Activated naive CD4-positive, alpha-beta T cell treated with anti-CD3 and anti-CD28 coated beads, Interleukin-2, amount 50 U/mL, for 24 hours (primary cell): Measurements from ENCODE around the gene NKPD1.

ENCODE experiments used
- H3K27ac Mint-ChIP-seq: one replicate; pipeline ENCODE4 v1.8.0; 2021; ENCODE audit warnings: mild to moderate bottlenecking, mixed read lengths
- H3K27me3 Mint-ChIP-seq: one replicate; pipeline ENCODE4 v1.8.0; 2021; ENCODE audit warnings: mixed read lengths
- H3K36me3 Mint-ChIP-seq: one replicate; pipeline ENCODE4 v1.8.0; 2021; ENCODE audit warnings: mixed read lengths
- H3K4me1 Mint-ChIP-seq: one replicate; pipeline ENCODE4 v1.8.0; 2021; ENCODE audit warnings: mixed read lengths
- H3K4me3 Mint-ChIP-seq: one replicate; pipeline ENCODE4 v1.8.0; 2021; ENCODE audit warnings: mild to moderate bottlenecking, mixed read lengths
- H3K9me3 Mint-ChIP-seq: one replicate; pipeline ENCODE4 v1.8.0; 2021; ENCODE audit warnings: mixed read lengths

The NKPD1 gene

DNA sequence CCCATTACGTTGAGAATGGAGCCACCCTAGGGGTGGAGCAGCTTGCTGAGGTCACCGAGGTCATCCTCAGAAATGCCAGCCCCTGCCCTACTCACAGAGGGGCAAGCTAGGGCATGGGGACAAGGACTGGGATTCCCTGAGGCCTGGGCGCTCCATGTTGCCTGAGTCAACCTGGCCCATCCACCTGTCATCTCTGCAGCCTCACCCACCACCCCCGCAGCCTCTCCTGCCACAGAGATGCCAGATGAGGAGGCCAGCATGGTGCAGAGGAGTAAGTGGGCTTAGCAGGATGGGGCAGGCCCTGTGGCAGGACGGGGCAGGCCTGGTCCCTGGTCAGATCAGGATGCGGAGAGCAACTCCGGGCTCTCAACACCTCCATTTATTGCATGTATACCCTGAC is 9.5 kb downstream of the NKPD1 start:
- Mint-ChIP-seq H3K27me3 (peaks cover 7% of the 10 kb centered on the region), H3K4me1 (peaks cover 27% of the 10 kb centered on the region), H3K4me3 (no peak overlapping the region), H3K27ac (no peak overlapping the region), H3K9me3 (no peaks in the 10 kb centered on the region), H3K36me3 (peaks cover 2% of the 10 kb centered on the region)

DNA sequence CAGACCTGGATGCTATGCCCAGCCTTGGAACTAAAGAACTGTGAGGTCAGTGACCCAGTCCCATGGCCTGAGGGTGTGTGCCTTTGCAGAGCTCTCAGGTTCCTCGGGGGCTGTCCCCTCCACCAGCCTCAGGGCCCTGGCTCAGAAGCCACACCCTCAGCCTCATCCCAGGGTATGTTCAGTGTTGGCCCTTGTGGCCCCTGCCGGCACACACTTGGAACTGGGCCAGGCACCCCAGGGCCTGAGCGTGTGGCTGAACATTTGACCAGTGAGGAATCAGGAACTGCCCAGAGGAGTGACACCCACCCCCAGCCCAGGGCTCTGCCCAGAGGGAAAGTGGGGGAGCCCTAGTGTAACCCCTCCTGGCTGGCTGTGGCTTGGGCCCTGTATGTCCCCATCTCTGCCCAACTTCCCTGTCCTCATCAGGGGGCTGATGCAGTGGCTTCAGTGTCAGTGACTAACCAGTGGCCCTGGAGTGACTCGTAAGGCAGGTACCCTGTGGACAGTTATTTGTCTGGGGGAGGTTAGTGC is 10.0 kb downstream of the NKPD1 start:
- H3K27me3 Mint-ChIP-seq, result peaks cover 7% of the 10 kb centered on the region
- peaks cover 2% of the 10 kb centered on the region for H3K36me3 Mint-ChIP-seq
- no peak overlapping the region for H3K4me3 Mint-ChIP-seq
- H3K4me1 Mint-ChIP-seq, result peaks cover 27% of the 10 kb centered on the region
- no peak overlapping the region for H3K27ac Mint-ChIP-seq
- H3K9me3 Mint-ChIP-seq, result no peaks in the 10 kb centered on the region

DNA sequence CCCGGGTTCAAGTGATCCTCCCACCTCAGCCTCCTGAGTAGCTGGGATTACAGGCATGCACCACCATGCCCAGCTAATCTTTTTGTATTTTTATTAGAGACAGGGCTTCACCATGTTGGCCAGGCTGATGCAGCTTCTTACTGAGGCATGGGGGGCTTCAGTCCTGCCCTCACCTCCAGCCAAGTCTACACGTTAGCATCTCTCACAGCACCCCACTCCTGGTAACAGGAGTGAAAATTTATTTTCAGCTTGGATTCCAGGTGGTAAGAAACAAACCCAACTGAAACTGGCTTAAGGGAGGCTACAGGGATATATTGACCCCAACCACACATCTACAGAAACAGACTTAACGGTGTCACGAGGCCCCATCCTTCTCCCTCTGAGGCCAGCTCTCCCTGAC is 10.6 kb downstream of the NKPD1 start:
- H3K36me3 Mint-ChIP-seq, result peaks cover 2% of the 10 kb centered on the region
- no peak overlapping the region for H3K4me3 Mint-ChIP-seq
- no peak overlapping the region for H3K27ac Mint-ChIP-seq
- peaks cover 27% of the 10 kb centered on the region for H3K4me1 Mint-ChIP-seq
- H3K27me3 Mint-ChIP-seq, result peaks cover 5% of the 10 kb centered on the region
- H3K9me3 Mint-ChIP-seq, result no peaks in the 10 kb centered on the region

DNA sequence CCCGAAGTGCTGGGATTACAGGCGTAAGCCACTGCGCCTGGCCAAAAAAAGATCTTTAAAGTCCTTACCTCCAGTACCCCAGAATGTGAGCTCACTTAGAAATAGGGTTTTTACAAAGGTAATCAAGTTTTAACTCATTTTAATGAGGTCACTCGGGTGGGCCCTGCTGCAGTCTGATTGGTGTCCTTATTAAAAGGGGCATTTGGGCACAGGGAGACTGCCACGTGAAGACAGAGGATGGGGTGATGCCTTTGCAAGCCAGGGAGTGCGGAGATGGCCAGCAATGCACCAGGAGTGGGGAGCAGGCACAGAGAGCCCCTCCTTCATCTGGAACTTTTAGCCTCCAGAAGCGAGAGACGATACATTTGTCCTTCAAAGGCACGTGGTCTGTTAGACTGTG is 11.7 kb downstream of the NKPD1 start:
- no peaks in the 10 kb centered on the region for H3K9me3 Mint-ChIP-seq
- H3K4me3 Mint-ChIP-seq, result no peak overlapping the region
- peaks cover 5% of the 10 kb centered on the region for H3K27me3 Mint-ChIP-seq
- peaks cover 2% of the 10 kb centered on the region for H3K36me3 Mint-ChIP-seq
- no peak overlapping the region for H3K27ac Mint-ChIP-seq
- H3K4me1 Mint-ChIP-seq, result peaks cover 24% of the 10 kb centered on the region

DNA sequence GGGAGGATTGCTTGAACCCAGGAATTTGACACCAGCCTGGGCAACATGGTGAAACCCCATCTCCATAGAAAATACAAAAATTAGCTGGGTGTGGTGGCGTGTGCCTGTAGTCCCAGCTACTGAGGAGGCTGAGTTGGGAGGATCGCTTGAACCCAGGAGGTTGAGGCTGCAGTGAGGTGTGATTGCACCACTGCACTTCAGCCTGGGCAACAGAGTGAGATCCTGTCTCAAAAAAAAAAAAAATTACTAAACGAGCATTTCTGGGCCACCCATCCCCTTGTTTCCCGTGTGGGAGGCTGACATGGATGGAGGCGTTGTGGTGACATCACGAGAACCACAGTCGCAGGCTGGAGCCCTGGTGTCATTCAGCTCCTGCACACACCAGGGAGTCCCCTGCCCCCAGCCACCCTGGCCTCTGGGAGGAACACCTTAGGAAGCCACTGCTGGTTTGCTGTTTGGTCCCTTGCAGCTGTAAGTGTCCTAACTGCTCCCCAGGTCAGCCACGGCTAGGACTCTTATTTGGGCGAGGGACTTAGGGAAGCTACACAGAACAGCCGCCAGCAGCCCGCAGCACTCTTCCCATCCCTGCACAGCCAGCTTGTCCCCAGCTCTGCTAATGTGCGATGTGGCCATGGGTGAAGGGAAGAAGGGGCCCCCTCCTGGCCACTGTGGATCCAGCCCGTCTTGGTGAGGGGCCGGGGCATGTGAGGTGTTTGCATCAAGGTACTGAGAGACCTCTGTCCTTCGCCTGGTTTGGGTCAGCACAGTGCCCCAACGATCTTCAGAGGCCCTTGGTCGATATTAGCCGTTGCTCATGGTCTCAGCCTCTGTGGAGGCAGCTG is 12.7 kb downstream of the NKPD1 start:
- no peak overlapping the region for H3K4me3 Mint-ChIP-seq
- no peaks in the 10 kb centered on the region for H3K9me3 Mint-ChIP-seq
- peaks cover 2% of the 10 kb centered on the region for H3K36me3 Mint-ChIP-seq
- no peak overlapping the region for H3K27ac Mint-ChIP-seq
- peaks cover 20% of the 10 kb centered on the region for H3K4me1 Mint-ChIP-seq
- H3K27me3 Mint-ChIP-seq, result peaks cover 3% of the 10 kb centered on the region

DNA sequence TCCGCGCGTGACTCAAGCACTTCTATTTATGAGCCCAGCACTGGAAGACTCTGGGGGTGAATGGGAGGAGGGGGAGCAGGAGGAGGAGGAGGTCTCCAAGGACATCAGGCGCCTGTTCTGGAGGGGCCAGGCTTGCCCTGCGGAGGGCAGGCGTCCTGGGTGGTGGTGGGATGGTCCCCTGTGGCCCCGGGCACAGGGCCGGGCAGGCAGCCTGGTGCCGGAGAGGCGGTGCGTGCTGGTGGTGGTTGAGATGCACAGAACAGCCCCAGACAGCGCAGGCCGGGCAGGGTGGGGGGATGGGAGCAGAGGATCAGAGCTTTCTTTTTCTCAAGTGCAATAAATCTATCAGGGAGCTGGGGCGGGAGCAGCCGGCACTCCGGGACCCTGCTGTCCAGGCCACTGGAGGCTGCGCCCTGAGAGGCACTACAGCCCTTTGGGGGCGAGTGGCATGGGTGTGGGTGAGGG is 14.0 kb downstream of the NKPD1 start:
- Mint-ChIP-seq H3K4me3 (no peak overlapping the region), H3K36me3 (peaks cover 1% of the 10 kb centered on the region), H3K4me1 (peaks cover 15% of the 10 kb centered on the region), H3K27me3 (no peaks in the 10 kb centered on the region), H3K9me3 (no peaks in the 10 kb centered on the region), H3K27ac (no peak overlapping the region)

DNA sequence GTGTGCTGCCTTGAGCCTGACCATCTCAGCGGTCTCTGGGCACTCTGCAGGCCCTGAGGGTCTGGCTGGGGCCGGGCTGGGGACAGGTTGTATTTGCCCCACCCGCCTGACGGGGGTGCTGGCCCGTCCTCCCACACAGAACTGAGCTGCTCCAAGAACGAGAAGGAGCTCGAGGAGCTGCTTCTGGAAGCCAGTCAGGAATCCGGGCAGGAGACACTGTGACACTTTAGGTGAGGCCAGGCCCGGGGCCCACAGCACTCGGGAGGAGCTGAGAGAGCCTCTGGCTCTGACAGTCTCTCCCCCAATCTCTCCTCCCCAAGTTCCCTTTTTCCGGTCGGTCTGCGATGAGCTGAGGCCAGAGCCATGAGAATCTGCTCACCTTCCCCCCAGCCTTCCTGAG is 14.5 kb downstream of the NKPD1 start:
- Mint-ChIP-seq H3K4me1 (peaks cover 10% of the 10 kb centered on the region), H3K27me3 (no peaks in the 10 kb centered on the region), H3K9me3 (no peaks in the 10 kb centered on the region), H3K36me3 (peaks cover 1% of the 10 kb centered on the region), H3K27ac (no peak overlapping the region), H3K4me3 (no peak overlapping the region)

DNA sequence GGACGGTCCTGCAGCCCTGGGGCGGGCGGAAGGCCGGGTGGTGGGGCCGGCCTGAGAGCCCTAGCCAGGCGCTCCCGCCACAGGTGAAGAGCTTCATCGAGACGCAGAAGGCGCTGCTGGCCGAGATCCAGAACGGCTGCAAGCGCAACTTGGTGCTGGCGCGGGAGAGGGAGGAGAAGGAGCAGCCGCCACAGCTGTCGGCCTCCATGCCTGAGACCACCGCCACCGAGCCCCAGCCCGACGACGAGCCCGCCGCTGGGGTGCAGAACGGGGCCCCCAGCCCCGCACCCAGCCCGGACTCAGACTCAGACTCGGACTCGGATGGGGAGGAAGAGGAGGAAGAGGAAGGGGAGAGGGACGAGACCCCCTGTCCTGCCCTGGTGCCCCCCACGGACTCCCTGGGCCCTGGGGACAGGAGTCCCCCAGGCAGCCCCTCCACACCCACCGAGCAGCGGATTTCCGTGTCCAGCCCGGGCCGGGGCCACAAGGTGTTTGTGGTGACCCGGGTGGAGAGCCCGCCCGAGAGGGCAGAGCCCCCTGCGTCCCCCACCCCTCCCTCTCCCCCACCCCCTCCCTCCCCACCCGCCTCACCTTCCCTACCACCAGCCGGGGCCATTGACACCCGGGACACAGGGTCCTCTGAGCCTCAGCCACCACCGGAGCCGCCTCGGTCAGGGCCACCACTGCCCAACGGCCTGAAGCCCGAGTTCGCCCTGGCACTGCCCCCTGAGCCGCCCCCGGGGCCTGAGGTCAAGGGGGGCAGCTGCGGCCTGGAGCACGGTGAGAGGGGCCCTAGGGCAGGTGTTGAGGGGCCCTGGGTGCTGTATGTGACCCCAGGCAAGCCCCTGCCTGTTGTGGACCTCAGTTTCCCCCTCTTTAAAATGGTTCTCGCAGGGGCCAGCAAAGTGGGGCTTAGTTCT is 15.3 kb downstream of the NKPD1 start:
- Mint-ChIP-seq H3K4me1 (peaks cover 7% of the 10 kb centered on the region), H3K27ac (no peak overlapping the region), H3K9me3 (no peaks in the 10 kb centered on the region), H3K27me3 (no peaks in the 10 kb centered on the region), H3K4me3 (no peak overlapping the region), H3K36me3 (peaks cover 1% of the 10 kb centered on the region)

DNA sequence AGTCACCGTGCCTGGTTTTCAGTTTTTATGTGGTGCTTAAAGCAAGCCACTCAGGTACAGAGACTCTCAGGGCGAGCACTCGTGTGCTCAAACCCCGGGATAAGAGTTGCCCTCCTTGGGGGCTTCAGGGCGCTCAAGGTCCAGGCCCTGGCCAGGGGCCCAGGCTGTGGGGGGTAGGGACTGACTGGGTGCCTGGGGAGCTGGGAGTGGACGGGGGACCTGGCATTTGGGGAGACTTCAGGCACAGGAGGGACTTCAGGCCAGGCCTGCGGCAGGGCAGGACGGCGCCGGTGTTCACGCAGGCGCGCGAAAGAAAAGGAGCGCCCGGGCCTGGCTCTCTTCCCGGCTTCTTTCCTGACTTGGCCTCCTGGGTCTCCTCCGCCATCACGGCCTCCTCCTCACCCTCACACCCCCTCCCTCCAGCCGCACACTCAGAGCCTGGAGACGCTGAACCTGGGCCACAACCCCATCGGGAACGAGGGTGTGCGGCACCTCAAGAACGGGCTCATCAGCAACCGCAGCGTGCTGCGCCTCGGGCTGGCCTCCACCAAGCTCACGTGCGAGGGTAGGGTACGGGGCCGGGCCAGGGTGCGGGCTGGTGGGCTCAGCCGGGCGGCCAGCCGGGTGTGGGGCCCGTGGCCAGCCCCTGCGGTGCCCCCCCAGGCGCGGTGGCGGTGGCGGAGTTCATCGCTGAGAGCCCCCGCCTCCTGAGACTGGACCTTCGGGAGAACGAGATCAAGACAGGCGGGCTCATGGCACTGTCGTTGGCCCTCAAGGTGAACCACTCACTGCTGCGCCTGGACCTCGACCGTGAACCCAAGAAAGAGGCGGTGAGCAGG is 16.1 kb downstream of the NKPD1 start:
- Mint-ChIP-seq H3K27me3 (no peaks in the 10 kb centered on the region), H3K9me3 (no peaks in the 10 kb centered on the region), H3K4me1 (peaks cover 6% of the 10 kb centered on the region), H3K36me3 (peaks cover 1% of the 10 kb centered on the region), H3K4me3 (no peak overlapping the region), H3K27ac (no peak overlapping the region)

DNA sequence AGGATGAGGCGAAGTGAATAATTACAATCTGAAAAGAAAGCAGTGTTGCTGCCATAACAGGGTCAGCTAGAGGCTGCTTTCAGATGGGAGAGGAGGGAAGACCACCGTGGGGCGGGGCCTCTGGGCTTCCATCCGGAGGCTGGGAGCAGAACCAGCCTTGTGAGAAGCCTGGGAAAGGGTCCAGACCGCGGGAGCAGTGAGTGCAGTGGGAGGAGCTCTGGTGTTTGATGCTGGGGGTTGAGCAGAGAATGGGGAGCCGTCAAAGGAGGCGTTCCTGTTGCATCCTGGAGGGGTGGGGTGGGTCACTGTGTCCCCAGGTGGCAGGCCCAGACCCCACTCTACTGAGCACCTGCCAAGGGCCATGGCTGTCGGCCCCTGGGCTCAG is 18.1 kb downstream of the NKPD1 start:
- Mint-ChIP-seq H3K27ac (no peak overlapping the region), H3K36me3 (peaks cover 1% of the 10 kb centered on the region), H3K9me3 (no peaks in the 10 kb centered on the region), H3K4me1 (no peaks in the 10 kb centered on the region), H3K4me3 (no peak overlapping the region), H3K27me3 (no peaks in the 10 kb centered on the region)

DNA sequence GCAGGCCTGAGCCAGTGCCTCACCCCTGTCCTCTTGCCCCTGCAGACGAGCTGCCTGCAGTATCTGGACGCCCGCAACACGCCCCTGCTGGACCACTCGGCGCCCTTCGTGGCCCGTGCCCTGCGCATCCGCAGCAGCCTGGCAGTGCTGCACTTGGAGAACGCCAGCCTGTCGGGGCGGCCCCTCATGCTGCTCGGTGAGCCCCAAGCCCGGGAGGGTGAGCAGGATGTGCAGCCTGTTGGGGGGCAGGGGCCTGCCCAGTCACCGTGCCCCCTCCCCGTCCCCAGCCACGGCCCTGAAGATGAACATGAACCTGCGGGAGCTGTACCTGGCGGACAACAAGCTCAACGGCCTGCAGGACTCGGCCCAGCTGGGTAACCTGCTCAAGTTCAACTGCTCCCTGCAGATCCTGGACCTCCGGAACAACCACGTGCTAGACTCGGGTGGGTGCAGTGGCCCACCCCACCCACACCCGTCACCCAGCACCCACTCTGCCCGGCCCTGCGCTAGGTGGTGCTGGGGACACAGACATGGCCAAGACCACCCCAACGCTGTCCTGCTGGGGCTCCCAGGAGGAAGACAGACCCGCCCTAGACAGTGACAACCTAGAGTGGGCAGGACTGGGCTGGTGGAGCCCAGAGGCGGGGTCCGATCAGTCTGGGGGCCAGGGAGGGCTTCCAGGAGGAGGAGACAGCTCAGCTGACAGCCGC is 18.6 kb downstream of the NKPD1 start:
- peaks cover 1% of the 10 kb centered on the region for H3K36me3 Mint-ChIP-seq
- H3K9me3 Mint-ChIP-seq, result no peaks in the 10 kb centered on the region
- no peak overlapping the region for H3K27ac Mint-ChIP-seq
- H3K4me1 Mint-ChIP-seq, result peaks cover under 1% of the 10 kb centered on the region
- no peaks in the 10 kb centered on the region for H3K27me3 Mint-ChIP-seq
- H3K4me3 Mint-ChIP-seq, result no peak overlapping the region

DNA sequence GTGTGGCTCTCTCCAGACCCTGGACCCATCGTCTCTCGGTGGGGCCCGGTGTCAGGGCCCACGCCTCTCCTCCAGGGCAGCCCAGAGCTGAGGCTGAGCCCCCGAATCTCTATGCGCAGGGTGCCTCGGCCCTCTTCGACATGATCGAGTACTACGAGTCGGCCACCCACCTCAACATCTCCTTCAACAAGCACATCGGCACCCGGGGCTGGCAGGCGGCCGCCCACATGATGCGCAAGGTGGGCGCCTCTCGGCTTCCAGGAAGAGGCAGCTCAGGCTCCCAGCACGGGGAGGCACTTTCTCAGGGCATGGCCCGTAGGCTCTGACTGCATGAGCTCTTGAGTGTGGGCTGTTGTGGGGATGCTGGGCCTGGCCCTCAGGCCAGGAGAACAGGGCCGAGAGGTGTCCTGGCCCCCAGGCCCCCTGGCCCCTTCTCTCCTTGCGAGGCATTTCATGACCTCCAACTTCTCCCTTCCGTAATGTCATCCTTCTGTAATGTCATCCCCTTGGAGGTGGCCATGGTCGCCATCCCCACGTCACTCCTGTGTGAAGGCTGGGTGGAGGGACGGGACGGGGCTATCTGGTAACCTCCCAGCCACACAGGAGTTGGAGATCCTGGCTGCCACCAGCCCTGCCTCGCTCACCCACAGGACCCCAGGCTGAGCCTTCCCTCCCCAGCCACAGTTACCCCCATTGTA is 19.4 kb downstream of the NKPD1 start:
- Mint-ChIP-seq H3K4me3 (no peak overlapping the region), H3K27me3 (no peaks in the 10 kb centered on the region), H3K27ac (no peak overlapping the region), H3K4me1 (peaks cover 3% of the 10 kb centered on the region), H3K9me3 (no peaks in the 10 kb centered on the region), H3K36me3 (peaks cover 1% of the 10 kb centered on the region)

DNA sequence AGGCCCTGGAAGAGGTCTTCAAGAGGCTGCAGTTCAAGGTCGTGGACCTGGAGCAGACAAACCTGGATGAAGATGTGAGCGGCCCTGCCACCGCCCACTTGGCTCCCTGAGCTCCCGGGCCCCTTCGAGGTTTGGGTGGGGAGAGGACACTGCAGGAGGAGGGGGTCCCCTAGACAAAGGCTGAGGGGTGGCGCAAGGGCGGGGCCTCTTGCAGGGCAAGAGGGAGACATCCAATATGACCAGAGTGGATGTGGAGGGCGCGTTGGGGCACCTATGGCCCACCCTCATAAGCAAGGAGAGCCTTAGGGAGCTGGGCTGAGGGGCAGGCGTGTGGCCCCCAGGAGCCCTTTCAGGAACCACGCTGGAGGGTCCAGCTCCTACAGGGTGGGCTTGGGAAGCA is 20.2 kb downstream of the NKPD1 start:
- Mint-ChIP-seq H3K4me1 (peaks cover 3% of the 10 kb centered on the region), H3K27ac (no peak overlapping the region), H3K4me3 (no peak overlapping the region), H3K9me3 (no peaks in the 10 kb centered on the region), H3K36me3 (peaks cover 1% of the 10 kb centered on the region), H3K27me3 (no peaks in the 10 kb centered on the region)

DNA sequence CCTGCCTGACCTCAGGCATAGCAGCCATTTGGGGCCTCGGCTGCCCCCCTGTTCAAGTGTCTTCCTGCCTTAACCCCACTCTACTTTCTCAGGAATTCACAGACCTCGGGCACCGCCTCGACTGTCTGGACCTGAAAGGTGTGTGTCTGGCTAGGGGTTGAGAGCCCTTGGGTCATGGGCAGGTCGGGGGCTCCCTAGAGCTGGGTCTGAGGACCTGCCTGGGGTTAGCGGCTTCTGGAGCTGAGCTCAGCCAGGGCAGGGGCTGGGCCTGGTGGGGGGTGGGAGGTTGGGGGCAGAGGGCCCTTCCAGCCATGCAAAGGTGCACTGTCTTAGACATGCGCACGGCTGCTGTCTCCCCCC is 20.7 kb downstream of the NKPD1 start:
- Mint-ChIP-seq H3K36me3 (peaks cover 1% of the 10 kb centered on the region), H3K4me3 (no peak overlapping the region), H3K9me3 (no peaks in the 10 kb centered on the region), H3K27me3 (no peaks in the 10 kb centered on the region), H3K4me1 (peaks cover 3% of the 10 kb centered on the region), H3K27ac (no peak overlapping the region)
